RCC 7860 (cell line): Measurements from ENCODE around the gene OR13A1.
"Not testable (repeated sequence)": the region's sequence is repeated elsewhere in the genome, so short reads cannot be mapped to it uniquely, and the experiment has no call there.

Source experiments
- DNase-seq: peaks from one replicate; pipeline ENCODE4 v3.0.0-alpha.2; 2015; ENCODE audit warnings: low spot score
- FAIRE-seq: peaks from 2 replicates; lab custom pipeline; 2012; peaks lifted over from hg19 to GRCh38; lab: Jason Lieb, UNC

OR13A1 gene

DNA sequence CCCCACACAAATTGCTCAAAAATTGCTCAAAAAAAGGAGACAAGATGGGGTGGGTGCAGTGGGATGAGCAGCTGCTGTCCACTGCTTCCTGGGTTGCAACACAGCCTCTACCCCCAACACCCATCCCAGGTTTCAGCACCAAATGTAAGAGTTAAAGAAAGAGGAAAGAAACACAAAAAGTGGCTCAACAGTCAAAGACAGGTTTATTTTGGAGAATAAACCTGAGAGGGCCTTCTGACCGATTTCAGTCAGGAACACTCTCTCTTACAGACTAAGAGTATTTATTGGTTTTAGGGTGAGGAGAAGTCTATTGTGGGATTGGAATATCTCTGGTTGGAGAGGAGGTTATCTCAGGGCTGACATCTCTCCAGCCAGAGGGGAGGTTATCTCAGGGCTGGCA lies 28.4 kb downstream of the OR13A1 start:
- DNase-seq (no peak), FAIRE-seq (no peak)

DNA sequence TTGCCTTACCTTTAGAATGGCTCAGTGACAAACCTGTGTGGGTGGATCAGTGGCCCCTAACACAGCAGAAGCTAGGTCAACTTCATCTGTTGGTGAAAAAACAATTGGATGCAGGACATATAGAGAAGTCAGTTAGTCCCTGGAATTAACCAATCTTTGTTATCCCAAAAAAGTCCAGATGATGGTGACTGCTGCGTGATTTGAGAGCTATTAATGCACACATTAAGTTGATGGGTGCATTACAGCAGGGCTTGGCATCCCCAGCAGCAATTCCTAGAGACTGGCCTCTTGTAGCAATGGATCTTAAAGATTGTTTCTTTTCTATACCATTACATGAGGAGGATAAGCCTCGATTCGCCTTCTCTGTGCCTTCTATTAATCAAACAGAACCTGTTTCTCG lies 33.3 kb downstream of the OR13A1 start:
- no peak for DNase-seq
- FAIRE-seq = no peak

DNA sequence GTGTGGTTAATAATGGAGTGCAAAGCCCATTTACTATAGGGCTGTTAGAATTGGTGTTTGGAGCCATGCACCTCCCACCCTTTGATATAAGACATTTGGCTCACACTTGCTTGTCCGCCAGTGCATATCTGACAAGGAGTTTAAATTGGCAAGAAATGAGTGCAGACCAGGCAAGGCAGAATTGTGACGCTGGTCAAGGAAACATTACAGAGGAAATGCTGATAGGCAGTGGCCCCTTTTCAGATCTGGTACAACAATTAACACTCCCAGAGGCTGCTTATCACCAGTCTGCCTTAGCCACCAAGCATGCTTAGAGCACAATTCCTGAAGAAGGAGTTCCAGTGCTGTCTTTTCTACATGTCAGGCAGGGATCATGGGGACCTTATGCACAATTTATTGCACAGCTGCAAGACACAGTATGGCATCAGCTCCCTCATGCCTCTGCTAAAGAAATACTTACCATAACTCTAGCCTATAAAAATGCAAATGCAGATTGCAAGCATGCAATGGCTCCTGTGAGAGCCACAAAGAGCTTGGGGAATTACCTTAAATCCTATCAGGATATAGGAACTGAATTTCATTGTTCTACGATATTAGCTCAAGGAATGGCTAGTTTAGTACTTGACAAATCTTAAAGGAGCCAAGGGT lies 35.2 kb downstream of the OR13A1 start:
- FAIRE-seq (no peak), DNase-seq (no peak)

DNA sequence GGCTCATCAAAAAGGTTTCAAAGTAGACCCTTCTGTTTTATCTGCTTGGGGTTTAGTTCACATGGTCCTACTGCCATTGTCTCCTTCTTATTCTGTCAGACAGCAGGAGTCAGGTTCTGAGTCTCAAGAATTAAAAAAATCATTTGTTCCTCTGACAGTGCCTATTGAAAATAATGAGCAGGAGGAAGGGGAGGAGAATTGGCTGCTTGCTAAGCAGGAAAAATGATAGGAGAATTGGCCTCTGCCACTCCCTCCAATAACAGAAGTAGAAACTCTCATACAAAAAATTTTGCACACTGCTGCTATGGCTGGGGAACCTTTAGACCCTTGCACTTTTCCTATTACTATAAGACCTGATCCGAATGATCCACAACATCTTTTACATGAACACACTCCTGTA lies 35.7 kb downstream of the OR13A1 start:
- no peak for DNase-seq
- FAIRE-seq = no peak

DNA sequence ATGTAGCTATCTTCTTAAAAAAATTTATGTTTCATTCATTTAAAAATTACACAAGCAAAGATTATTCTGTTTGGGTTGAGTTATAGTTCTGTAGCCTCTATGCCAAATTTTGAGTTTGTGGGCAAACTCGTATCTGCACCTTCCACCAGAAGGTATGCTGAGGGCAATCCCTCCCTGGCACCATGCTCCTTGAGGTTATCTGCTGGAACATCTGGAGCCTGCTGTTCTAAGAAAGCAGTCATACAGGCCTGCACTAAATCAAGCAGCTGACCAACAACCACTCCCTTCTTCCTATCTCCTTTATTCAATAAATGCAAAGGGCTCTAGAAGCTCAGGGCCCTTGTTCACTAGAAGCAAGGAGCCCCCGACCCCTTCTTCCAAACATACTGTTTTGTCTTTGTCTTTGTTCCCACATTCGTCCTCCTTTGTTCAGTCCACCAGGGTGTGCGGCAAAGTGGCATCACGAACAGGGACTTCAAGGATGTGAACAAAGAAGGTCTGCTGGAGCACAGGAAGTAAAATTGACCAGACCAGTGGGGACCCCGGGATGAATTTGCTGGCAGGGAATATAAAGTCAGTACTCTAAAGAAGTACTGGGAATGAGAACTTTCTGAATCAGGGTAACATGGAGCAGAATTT lies 36.4 kb downstream of the OR13A1 start:
- DNase-seq (no peak), FAIRE-seq (no peak)

DNA sequence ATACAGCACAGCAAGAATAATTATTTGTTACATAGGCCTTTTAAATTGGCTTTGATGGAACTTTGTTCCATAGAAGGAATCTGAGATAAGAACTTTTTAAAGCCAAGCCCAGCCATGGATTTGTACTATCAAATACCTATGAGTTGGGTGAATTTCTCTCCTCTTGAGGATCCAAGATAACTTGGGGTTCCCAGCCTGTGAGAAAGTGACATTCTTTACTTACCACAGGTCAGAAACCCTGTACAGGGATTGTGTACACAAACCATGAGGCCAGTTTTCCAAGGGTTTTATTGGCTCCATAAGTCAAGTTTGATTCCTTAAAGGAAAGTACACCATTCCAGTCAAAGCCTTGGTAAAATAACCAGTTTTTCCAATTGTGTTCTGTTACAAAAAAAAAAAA lies 39.3 kb downstream of the OR13A1 start:
- DNase-seq = not testable (repeated sequence)

DNA sequence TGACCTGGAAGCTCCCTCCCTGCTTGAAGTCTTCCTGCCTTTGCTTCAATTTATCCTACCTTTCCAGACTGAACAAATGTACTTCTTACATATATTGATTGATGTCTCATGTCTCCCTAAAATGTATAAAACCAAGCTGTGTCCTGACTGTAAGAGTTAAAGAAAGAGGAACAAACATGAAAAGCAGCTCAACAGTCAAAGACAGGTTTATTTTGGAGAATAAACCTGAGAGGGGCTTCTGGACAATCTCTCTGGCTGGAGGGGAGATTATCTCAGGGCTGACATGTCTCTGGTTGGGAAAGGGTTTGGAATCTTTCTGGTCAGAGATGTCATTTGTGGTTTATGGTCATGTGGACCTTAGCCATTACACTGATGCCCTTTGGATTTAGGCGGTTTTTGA lies 41.0 kb downstream of the OR13A1 start:
- DNase-seq (no peak), FAIRE-seq (no peak)

More for the DNA sequence above, 39.3 kb downstream of the OR13A1 start:
- not testable (repeated sequence) for FAIRE-seq

DNA sequence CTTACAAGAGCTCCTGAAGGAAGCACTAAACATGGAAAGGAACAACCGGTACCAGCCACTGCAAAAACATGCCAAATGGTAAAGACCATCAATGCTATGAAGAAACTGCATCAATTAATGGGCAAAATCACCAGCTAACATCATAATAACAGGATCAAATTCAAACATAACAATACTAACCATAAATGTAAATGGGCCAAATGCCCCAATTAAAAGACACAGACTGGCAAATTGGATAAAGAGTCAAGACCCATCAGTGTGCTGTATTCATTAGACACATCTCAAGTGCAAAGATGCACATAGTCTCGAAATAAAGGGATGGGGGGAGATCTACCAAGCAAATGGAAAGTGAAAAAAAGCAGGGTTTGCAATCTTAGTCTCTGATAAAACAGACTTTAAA lies 47.6 kb downstream of the OR13A1 start:
- DNase-seq, FAIRE-seq: not testable (repeated sequence)

DNA sequence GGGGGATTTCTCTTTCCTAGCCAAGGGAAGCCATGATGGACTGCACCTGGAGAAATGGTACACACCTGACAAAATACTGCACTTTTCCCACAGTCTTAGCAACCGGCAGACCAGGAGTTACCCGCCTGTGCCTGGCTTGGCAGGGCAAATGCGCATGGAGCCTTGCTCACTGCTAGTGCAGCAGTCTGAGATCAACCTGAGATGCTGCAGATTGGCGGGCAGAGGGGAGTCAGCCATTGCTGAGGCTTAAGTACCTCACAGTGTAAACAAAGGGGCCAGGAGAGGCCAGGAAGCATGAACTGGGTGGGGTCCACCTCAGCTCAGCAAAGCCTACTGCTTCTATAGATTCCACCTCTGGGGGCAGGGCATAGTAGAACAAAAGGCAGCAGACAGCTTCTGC lies 49.4 kb downstream of the OR13A1 start:
- FAIRE-seq = no peak

DNA sequence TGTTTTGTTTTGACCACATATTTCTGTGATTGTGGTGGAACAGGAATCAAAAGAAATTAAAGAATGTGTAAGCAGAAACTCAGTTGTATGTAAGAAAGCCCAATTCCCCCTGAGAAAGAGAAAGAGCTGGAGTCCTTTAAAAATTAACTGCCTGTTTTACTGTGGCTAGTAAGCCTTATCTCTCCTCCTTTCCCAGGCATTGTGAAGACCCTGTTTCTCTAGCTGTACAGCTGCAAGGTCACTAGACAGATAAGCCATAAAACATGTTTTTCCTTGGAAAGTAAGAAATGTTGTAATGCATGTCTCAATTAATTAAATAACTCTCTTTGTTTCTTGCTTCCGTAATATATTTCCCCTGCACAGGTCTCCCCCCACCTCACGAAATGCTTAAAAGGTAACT lies 53.5 kb downstream of the OR13A1 start:
- FAIRE-seq (no peak), DNase-seq (no peak)

More for the DNA sequence above, 49.4 kb downstream of the OR13A1 start:
- no peak for DNase-seq

DNA sequence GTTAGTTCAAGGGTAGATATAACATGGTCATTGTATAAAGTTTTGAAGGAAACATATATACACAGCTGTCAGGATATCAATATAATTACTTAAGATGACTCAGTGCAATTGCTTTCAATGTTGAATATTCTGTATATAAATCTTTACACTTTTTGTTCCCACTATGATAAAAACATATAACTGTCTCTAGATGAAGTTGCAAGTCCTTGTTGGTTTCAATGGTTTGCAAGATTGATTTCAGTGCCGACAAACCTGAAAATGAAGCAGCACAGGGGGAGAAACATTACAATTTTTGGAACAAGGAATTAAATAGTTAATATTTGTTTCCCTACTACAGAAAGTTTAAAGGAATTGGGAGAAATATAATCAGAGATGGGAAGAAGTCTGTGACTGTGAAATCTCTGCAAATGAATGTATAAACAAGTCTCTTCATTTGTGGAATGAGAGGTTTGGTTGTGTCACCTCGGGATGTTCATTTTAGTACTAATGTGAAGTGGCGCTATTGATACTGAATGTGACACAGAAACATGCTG lies 54.1 kb downstream of the OR13A1 start:
- DNase-seq (no peak), FAIRE-seq (no peak)

DNA sequence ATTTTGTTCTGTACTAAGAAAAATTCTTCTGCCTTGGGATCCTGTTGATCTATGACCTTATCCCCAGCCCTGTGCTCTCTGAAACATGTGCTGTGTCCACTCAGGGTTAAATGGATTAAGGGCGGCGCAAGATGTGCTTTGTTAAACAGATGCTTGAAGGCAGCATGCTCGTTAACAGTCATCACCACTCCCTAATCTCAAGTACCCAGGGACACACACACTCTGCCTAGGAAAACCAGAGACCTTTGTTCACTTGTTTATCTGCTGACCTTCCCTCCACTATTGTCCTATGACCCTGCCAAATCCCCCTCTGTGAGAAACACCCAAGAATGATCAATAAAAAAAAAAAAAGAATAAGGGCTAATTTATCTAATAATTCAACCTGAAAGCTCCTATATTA lies 54.8 kb downstream of the OR13A1 start:
- DNase-seq, FAIRE-seq: not testable (repeated sequence)

DNA sequence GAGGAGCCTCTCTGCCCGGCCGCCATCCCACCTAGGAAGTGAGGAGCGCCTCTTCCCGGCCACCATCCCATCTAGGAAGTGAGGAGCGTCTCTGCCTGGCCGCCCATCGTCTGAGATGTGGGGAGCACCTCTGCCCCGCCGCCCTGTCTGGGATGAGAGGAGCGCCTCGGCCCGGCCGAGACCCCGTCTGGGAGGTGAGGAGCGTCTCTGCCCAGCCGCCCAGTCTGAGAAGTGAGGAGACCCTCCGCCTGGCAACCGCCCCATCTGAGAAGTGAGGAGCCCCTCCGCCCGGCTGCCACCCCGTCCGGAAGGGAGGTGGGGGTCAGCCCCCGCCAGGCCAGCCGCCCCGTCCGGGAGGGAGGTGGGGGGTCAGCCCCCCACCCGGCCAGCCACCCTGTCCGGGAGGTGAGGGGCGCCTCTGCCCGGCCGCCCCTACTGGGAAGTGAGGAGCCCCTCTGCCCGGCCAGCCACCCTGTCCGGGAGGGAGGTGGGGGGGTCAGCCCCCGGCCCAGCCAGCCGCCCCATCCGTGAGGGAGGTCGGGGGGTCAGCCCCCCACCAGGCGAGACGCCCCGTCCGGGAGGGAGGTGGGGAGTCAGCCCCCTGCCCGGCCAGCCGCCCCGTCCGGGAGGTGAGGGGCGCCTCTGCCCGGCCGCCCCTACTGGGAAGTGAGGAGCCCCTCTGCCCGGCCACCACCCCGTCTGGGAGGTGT lies 55.5 kb downstream of the OR13A1 start:
- not testable (repeated sequence) for FAIRE-seq, DNase-seq

DNA sequence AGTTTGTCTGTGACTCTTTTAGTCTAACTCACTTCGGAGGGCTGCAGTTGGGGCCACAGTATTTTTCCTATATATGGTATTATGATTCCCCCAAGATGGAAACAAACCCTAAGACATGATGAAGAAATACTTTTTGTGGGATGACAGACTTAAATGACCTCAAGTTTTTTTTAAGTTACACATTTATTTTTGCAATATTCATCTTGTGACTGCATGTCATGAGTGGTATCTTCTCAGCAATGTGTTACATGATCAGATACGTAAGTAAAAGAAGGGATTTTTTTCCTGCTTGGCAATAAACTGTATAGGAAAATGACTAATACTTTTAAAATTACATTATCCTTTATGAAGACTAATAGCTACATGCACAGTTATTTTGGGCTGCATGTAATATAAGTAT lies 57.8 kb downstream of the OR13A1 start:
- DNase-seq (no peak), FAIRE-seq (no peak)

DNA sequence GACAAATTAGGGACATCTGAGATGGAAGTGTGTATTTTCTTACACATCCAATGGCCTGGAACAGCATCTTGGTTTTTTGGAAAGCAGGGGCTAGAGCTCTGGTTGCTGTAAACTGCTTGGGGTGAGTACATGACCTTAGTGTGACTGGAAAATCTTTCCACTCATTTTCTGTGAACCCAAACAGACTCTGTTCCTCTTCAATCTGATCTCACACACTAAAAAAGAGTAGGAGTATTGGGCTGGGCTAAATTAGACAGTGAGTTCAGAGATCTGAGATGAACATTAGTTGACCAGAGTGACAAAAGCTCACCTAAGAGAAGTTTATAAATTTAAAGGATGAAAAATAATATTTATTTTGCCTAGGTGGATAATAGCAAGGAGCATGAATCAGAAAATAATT lies 59.2 kb downstream of the OR13A1 start:
- FAIRE-seq (no peak), DNase-seq (no peak)

DNA sequence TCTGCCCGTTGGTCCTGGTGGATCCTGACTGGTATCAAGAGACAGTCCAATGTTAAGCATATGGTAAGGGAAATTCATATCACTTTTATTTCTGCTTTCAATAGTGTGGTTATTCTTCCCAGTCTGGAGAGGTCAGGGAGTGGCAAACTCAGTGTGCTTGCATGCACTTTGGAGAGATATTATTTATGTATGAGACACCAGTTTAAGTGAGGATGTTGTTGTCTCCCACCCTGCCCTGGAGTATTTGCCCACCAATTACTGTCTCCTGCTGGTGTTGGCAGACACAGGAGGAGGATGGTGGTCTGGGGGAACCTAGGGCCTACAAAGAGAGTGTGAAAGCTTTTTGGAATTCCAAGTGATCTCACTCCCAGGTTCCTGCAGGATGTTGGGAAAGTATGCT lies 59.7 kb downstream of the OR13A1 start:
- no peak for FAIRE-seq
- DNase-seq = no peak

DNA sequence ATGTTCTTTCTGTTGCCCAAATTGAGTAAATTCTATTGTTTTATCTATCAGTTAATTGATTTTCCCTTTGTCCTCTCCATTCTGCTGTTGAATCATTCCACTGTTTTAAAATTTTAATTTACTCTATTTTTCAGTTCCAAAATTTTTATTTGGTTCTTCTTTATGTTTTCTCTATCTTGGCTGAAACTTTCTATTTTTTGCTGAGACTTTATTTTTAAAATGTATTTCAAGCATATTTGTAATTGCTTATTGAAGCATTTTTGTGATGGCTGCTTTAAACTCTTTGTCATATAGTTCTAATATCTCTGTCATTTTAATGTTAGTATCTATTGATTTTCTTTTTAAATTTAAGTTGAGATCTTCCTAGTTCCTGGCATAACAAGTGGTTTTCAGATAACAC lies 60.5 kb downstream of the OR13A1 start:
- DNase-seq (no peak), FAIRE-seq (no peak)

DNA sequence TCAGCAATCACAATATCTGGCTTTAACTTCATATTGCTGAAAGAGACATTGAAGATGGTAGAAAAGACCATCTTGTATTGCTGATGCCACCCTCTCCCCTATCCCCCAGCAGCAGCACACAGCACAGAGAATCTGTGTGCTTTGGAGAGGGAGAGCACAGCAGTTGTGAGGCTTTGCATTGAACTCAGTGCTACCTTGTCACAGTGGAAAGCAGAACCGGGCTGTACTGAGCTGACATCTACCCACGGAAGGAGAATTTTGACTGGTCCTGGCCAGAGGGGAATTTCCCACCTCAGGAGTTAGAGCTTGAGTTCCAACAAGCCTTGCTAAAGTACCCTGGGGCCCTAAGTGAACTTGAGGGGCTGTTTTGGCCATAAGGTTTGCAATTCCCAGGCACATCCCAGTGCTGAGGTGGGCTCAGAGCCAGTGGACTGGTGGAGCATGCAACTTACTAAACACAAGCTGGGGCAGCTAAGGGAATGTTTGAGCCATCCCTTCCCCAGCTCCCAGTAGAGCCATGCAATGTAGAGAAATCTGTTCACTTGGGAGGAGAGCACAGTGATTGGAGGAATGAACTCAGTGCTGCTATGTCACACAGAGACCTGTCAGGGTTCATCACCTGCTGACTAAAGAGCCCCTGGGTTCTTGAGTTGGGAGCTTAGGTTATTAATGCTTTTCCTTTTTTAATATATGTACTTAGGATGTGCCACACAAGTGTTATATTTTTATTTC lies 62.1 kb downstream of the OR13A1 start:
- FAIRE-seq = no peak
- DNase-seq = no peak
